Vagina (tissue), 2 donors: ENCODE data around the gene VMAC. TPM values are rescaled to one million over a fixed set of nuclear protein-coding genes. Genes with fewer than 3 reads are reported as not detected.

ENCODE experiments used
- DNase-seq, 2 donors: peaks; one replicate each; pipeline ENCODE4 v3.0.0-alpha.2; 2017; ENCODE audit errors: extremely low spot score in 2 of 2
- H3K27ac ChIP-seq: fragments of 200-600 bp; sonication (generic); one replicate; pipeline ENCODE4 v1.5.1; 2019
- H3K27me3 ChIP-seq: fragments of 200-600 bp; sonication (generic); one replicate; pipeline ENCODE4 v1.5.1; 2019
- H3K36me3 ChIP-seq, 2 donors: fragments of 200-600 bp; sonication (generic); one replicate each; pipeline ENCODE4 v1.5.1; 2017 to 2019
- H3K4me1 ChIP-seq: fragments of 200-600 bp; sonication (generic); one replicate; pipeline ENCODE4 v1.5.1; 2019
- H3K4me3 ChIP-seq, 2 donors: fragments of 200-600 bp; sonication (generic); 1 replicate in 1 of 2; 2 replicates in 1 of 2; pipeline ENCODE4 v1.5.1; 2016 to 2019
- H3K9me3 ChIP-seq: fragments of 200-600 bp; sonication (generic); one replicate; pipeline ENCODE4 v1.5.1; 2019
- POLR2A ChIP-seq, 2 donors: fragments of 450-650 bp; IDR thresholded peaks; one replicate each; pipeline ENCODE4 v1.6.1; 2017; ENCODE audit warnings: antibody characterized with exemption in 2 of 2, mild to moderate bottlenecking in 2 of 2, moderate library complexity in 2 of 2
- POLR2AphosphoS5 ChIP-seq, 2 donors: sonication (generic); formaldehyde crosslinking; IDR thresholded peaks; one replicate each; pipeline ENCODE4 v1.9.0; 2017; ENCODE audit warnings: antibody characterized with exemption in 2 of 2, mild to moderate bottlenecking in 2 of 2, low read depth in 1 of 2; ENCODE audit not compliant: insufficient read depth in 1 of 2
- intact Hi-C: fragments of 100-400 bp; cut with DNase I; formaldehyde crosslinking; loops from one replicate; pipeline ENCODE4 v1.15.1; 2023
- total RNA-seq: library from RNA; depleted of rRNA; stranded (reverse); fragments of >200 nt; gene quantifications from one replicate; pipeline ENCODE4 v1.2.3, GENCODE V29; 2016
- TF ChIP-seq, protein P1 (sequence below), 3 experiments: fragments of 450-650 bp in 2 of 3; fragments of 200-600 bp in 1 of 3; sonication (generic) in 1 of 3; IDR thresholded peaks; one replicate each; pipeline ENCODE4 v1.5.1; 2017 to 2019; ENCODE audit warnings: antibody characterized with exemption in 3 of 3, mild to moderate bottlenecking in 2 of 3, moderate library complexity in 2 of 3

VMAC gene
- total RNA-seq, 1 donor from 2014 or later, result 7.9 TPM

DNA sequence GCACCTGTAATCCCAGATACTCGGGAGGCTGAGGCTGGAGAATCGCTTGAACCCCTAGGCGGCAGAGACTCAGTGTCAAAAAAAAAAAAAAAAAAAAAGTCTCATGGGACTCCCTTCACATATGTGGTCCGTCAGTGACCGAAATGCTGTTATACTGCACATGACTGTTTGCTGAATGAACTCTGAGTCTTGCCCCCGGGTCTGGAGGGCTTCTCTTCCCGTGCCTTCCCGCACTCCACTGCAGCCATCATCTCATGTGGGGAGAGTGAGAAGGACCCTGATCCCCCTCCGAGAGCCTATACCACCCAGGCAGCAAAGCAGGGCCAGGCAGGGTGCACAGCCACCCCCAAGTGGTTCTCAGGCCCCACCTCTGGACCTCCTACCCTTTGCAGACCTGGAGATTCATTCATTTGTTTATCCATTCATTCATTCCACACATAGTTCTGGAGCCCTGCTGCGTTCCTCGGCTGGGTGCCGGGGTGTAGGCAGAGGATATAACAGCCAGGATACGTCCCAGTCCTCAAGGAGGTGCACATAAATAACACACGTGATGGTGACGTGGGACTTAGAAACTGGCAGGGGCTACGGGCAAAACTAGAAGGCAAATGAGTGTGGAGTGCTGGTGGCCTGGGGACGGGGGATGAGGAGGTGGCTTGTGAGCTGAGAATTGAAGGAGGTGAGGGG lies 15.2 kb upstream of the VMAC start:
- no peak overlapping the region for H3K27ac ChIP-seq
- DNase-seq, result no peak
- H3K27me3 ChIP-seq, result no peaks in the 10 kb centered on the region
- no peaks in the 10 kb centered on the region for H3K36me3 ChIP-seq
- H3K4me3 ChIP-seq, result no peak overlapping the region
- no peaks in the 10 kb centered on the region for H3K9me3 ChIP-seq
- intact Hi-C loops, result no loop called here
- TF ChIP-seq, protein P1, sequence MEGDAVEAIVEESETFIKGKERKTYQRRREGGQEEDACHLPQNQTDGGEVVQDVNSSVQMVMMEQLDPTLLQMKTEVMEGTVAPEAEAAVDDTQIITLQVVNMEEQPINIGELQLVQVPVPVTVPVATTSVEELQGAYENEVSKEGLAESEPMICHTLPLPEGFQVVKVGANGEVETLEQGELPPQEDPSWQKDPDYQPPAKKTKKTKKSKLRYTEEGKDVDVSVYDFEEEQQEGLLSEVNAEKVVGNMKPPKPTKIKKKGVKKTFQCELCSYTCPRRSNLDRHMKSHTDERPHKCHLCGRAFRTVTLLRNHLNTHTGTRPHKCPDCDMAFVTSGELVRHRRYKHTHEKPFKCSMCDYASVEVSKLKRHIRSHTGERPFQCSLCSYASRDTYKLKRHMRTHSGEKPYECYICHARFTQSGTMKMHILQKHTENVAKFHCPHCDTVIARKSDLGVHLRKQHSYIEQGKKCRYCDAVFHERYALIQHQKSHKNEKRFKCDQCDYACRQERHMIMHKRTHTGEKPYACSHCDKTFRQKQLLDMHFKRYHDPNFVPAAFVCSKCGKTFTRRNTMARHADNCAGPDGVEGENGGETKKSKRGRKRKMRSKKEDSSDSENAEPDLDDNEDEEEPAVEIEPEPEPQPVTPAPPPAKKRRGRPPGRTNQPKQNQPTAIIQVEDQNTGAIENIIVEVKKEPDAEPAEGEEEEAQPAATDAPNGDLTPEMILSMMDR (IDR thresholded peaks at IDR 0.05), result no peak
- no peak for TF ChIP-seq POLR2AphosphoS5 (IDR thresholded peaks at IDR 0.05; ENCODE audit: insufficient read depth in 1 of 2, low read depth in 1 of 2)
- no peak for TF ChIP-seq POLR2A (IDR thresholded peaks at IDR 0.05)
- H3K4me1 ChIP-seq, result peaks cover 17% of the 10 kb centered on the region

DNA sequence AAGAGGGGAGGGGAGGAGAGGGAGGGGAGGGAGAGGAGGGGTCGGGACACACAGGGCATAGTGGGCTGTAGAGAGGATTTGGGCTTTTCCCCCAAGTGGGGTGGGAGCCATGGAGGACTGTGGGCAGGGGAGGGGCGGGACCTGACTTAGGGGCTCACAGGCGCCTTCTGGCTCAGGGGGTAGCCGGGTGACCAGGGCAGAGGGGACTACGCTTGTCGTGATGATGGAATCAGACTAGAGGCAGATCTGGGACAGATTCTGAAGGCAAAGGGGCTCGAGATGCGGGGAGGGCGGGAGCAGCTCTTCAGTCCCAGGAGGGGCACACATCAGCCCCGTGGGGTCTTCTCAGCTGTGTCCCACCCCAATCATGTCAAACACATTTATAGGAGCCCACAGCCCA lies 14.6 kb upstream of the VMAC start:
- Histone ChIP-seq H3K36me3 (peaks cover 0 to 4% of the 10 kb centered on the region in 2 donors), H3K9me3 (no peaks in the 10 kb centered on the region), H3K27ac (no peak overlapping the region), H3K4me3 (no peak overlapping the region), H3K27me3 (no peaks in the 10 kb centered on the region), H3K4me1 (peaks cover 17% of the 10 kb centered on the region)
- TF ChIP-seq POLR2A (IDR thresholded peaks at IDR 0.05) (no peak), POLR2AphosphoS5 (IDR thresholded peaks at IDR 0.05; ENCODE audit: insufficient read depth in 1 of 2, low read depth in 1 of 2) (no peak)
- TF ChIP-seq, protein P1 (IDR thresholded peaks at IDR 0.05), result no peak
- intact Hi-C loops, result loop anchor here (5.0 kb wide), 1 partner anchor 83 kb away; the partner anchor contains the start of gene NRTN
- DNase-seq, result no peak

DNA sequence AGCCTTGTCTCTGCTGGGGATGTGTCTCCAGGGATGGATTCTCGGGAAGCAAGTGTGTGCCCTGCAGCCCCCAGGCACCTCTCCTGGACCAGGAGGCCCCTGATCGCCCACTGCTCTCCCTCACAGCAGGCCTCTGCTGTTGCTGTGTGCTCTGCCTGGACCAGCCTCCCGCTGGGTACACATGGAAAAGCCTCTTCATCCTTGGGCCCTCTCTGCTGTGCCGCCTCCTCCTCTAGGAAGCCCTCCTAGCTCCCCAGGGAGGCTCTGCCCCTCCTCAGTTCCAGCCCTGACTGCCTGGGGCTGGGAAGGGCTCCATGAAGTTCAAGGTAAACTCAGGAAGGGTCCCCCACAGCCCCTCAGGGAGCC lies 13.1 kb upstream of the VMAC start:
- Histone ChIP-seq H3K27me3 (no peaks in the 10 kb centered on the region), H3K4me3 (no peak overlapping the region), H3K9me3 (no peaks in the 10 kb centered on the region), H3K4me1 (peaks cover 17% of the 10 kb centered on the region), H3K27ac (no peak overlapping the region), H3K36me3 (peaks cover 0 to 19% of the 10 kb centered on the region in 2 donors)
- no peak for DNase-seq
- TF ChIP-seq POLR2AphosphoS5 (IDR thresholded peaks at IDR 0.05; ENCODE audit: insufficient read depth in 1 of 2, low read depth in 1 of 2) (peak in 1 of 2 donors; percentile 3), POLR2A (IDR thresholded peaks at IDR 0.05) (no peak)
- TF ChIP-seq, protein P1 (IDR thresholded peaks at IDR 0.05), result no peak
- intact Hi-C loops, result loop anchor here (5.0 kb wide), 1 partner anchor 84 kb away; the partner anchor contains the start of gene NRTN

DNA sequence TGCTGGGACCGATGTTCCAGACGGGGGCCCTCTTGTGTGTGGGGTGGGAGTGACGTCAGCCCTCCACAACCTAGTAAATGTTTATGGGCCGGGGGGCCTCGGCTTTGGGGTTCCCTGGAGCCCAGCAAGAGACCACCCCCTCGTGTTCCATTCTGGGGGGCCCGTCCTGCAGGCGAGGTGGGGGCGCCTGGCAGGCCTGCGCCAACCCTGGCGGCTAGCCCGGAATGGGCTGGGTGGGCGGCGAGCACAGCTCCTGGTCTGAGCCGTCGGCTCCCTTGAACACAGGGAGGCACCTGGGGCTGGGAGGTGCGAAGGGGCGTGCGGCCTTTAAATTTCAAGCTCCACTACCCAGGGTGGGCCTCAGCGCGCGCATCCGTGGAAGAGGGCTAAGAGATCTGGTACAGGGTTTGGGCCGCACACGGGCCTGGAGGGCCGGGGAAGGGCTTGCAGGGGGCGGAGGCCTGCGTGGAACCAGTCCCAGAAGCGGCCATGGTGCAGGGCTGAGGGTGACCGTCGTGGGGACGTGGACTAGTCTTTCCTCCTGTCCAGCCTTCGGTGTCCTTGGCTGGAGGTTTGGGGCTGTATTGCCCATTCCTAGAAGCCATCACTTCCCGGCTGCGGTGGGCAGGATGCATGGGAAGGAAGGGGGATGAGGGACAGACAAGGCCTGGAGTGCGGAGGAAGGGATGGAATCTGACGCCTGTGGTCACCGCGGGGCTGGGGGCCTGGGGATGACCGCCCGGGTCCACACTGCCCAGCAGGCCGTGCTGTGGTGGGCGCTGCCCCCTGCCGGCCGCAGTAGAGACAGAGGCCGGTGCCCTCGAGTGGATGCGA lies 12.5 kb upstream of the VMAC start:
- intact Hi-C loops, result loop anchor here (5.0 kb wide), 1 partner anchor 85 kb away; the partner anchor contains the start of gene NRTN
- H3K36me3 ChIP-seq, result peaks cover 0 to 23% of the 10 kb centered on the region in 2 donors
- no peak overlapping the region for H3K27ac ChIP-seq
- DNase-seq, result no peak
- TF ChIP-seq POLR2A (IDR thresholded peaks at IDR 0.05) (no peak), POLR2AphosphoS5 (IDR thresholded peaks at IDR 0.05; ENCODE audit: insufficient read depth in 1 of 2, low read depth in 1 of 2) (peak in 1 of 2 donors; percentile 22)
- TF ChIP-seq, protein P1 (IDR thresholded peaks at IDR 0.05), result peak in 2 of 3 experiments; percentile 14 to 45
- peaks cover 17% of the 10 kb centered on the region for H3K4me1 ChIP-seq
- H3K9me3 ChIP-seq, result no peaks in the 10 kb centered on the region
- H3K4me3 ChIP-seq, result no peak overlapping the region
- no peaks in the 10 kb centered on the region for H3K27me3 ChIP-seq
